Measurements from ENCODE around the gene LGSN. TPM values are rescaled to one million over a fixed set of nuclear protein-coding genes. Genes with fewer than 3 reads are reported as not detected.
A peak's percentile ranks its signal among the peaks of the same experiment; 100 is the strongest.

LGSN gene
- total and polyA plus RNA-seq, 2 of the 13 experiments (the other 11 are each of a cell fraction or from before 2014, with no cell fraction given): 0.13 to 0.63 TPM

- TF ChIP-seq ZFY (CRISPR knock-in tag; IDR thresholded peaks at IDR 0.05): no peak
- TF ChIP-seq ZSCAN12 (CRISPR knock-in tag; IDR thresholded peaks at IDR 0.05): no peak
- no peak for TF ChIP-seq ZNF101 (CRISPR knock-in tag; IDR thresholded peaks at IDR 0.05; ENCODE audit: borderline replicate concordance, low read depth)
- no peak for TF ChIP-seq HNF4G (IDR thresholded peaks at IDR 0.05; ENCODE audit: borderline replicate concordance, low read depth, low read length)
- no peak for TF ChIP-seq HNF4G (CRISPR knock-in tag; IDR thresholded peaks at IDR 0.05; ENCODE audit: borderline replicate concordance, low read depth)
- TF ChIP-seq ZNF263 (CRISPR knock-in tag; IDR thresholded peaks at IDR 0.05): 0 out of 2 replicates have a peak, but pooled peaks have one; percentile 22
- no peak for TF ChIP-seq HOXA9 (CRISPR knock-in tag; IDR thresholded peaks at IDR 0.05; ENCODE audit: borderline replicate concordance)
- 0 out of 2 replicates have a peak, but pooled peaks have one; percentile 13 for TF ChIP-seq TOE1 (CRISPR knock-in tag; IDR thresholded peaks at IDR 0.05)
- peak; percentile 84 for TF ChIP-seq PHF5A (CRISPR knock-in tag; IDR thresholded peaks at IDR 0.05; ENCODE audit: low read depth, unreplicated experiment)
- TF ChIP-seq ZNF121 (CRISPR knock-in tag; IDR thresholded peaks at IDR 0.05): 0 out of 2 replicates have a peak, but pooled peaks have one; percentile 21
- no peak for TF ChIP-seq SRF (IDR thresholded peaks at IDR 0.05; ENCODE audit: low read depth, low read length)
- TF ChIP-seq DR1 (CRISPR knock-in tag; IDR thresholded peaks at IDR 0.05): no peak
- TF ChIP-seq, protein P1, sequence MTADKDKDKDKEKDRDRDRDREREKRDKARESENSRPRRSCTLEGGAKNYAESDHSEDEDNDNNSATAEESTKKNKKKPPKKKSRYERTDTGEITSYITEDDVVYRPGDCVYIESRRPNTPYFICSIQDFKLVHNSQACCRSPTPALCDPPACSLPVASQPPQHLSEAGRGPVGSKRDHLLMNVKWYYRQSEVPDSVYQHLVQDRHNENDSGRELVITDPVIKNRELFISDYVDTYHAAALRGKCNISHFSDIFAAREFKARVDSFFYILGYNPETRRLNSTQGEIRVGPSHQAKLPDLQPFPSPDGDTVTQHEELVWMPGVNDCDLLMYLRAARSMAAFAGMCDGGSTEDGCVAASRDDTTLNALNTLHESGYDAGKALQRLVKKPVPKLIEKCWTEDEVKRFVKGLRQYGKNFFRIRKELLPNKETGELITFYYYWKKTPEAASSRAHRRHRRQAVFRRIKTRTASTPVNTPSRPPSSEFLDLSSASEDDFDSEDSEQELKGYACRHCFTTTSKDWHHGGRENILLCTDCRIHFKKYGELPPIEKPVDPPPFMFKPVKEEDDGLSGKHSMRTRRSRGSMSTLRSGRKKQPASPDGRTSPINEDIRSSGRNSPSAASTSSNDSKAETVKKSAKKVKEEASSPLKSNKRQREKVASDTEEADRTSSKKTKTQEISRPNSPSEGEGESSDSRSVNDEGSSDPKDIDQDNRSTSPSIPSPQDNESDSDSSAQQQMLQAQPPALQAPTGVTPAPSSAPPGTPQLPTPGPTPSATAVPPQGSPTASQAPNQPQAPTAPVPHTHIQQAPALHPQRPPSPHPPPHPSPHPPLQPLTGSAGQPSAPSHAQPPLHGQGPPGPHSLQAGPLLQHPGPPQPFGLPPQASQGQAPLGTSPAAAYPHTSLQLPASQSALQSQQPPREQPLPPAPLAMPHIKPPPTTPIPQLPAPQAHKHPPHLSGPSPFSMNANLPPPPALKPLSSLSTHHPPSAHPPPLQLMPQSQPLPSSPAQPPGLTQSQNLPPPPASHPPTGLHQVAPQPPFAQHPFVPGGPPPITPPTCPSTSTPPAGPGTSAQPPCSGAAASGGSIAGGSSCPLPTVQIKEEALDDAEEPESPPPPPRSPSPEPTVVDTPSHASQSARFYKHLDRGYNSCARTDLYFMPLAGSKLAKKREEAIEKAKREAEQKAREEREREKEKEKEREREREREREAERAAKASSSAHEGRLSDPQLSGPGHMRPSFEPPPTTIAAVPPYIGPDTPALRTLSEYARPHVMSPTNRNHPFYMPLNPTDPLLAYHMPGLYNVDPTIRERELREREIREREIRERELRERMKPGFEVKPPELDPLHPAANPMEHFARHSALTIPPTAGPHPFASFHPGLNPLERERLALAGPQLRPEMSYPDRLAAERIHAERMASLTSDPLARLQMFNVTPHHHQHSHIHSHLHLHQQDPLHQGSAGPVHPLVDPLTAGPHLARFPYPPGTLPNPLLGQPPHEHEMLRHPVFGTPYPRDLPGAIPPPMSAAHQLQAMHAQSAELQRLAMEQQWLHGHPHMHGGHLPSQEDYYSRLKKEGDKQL (CRISPR knock-in tag; IDR thresholded peaks at IDR 0.05; ENCODE audit: low read depth): no peak
- TF ChIP-seq ZNF264 (CRISPR knock-in tag; IDR thresholded peaks at IDR 0.05): peak; percentile 81; the same call in 1 of the 2 replicates
- no peak for TF ChIP-seq ZNF484 (CRISPR knock-in tag; IDR thresholded peaks at IDR 0.05; ENCODE audit: borderline replicate concordance, low read depth)
- peak; percentile 67; the same call in 1 of the 2 replicates for TF ChIP-seq KDM3A (CRISPR knock-in tag; IDR thresholded peaks at IDR 0.05; ENCODE audit: low read depth)
- no peak for TF ChIP-seq ZNF235 (CRISPR knock-in tag; IDR thresholded peaks at IDR 0.05; ENCODE audit: borderline replicate concordance)
- TF ChIP-seq HNRNPK (IDR thresholded peaks at IDR 0.05; ENCODE audit: low read depth, low read length, poor library complexity, severe bottlenecking): no peak
Observed at GRCh38 chr6:63352544-63353285, 32.9 kb upstream of the LGSN start (continued).

Data from HepG2 (cell line).